COLO668 (cell line): Measurements from ENCODE around the gene MEPE.

Experiments used
- DNase-seq: peaks from one replicate; lab custom pipeline; 2025; ENCODE audit not compliant: unreplicated experiment; lab: John Stamatoyannopoulos, UW

The MEPE gene

GRCh38 chr4:87832669-87833068 is at the start of gene MEPE:
Gene MEPE, plus strand, starts transcription at chr4:87832969. Its CDS starts 1,746 bp downstream, at chr4:87834715.
- DNase-seq, result no peak

- DNase-seq, result no peak
These were observed 49.0 kb upstream of the MEPE start for GRCh38 chr4:87783781-87784180.

- DNase-seq, result no peak
These were observed 46.8 kb upstream of the MEPE start for GRCh38 chr4:87785731-87786509.

- no peak for DNase-seq
These were observed 33.3 kb upstream of the MEPE start, which contains the start of gene IBSP for GRCh38 chr4:87799301-87800113. Gene IBSP, plus strand, starts transcription at chr4:87799554. Its CDS starts 2,808 bp downstream, at chr4:87802362.

GRCh38 chr4:87802858-87803257 is 29.9 kb upstream of the MEPE start:
- no peak for DNase-seq

- DNase-seq, result no peak
These were observed 29.3 kb upstream of the MEPE start for GRCh38 chr4:87803421-87803820.

GRCh38 chr4:87804871-87805270 is 27.9 kb upstream of the MEPE start:
- no peak for DNase-seq

- DNase-seq, result no peak
These were observed 26.8 kb upstream of the MEPE start for GRCh38 chr4:87805971-87806370.

GRCh38 chr4:87806520-87806919 is 26.2 kb upstream of the MEPE start:
- DNase-seq, result no peak

GRCh38 chr4:87807402-87807801 is 25.4 kb upstream of the MEPE start:
- DNase-seq, result no peak

GRCh38 chr4:87811977-87812376 is 20.8 kb upstream of the MEPE start:
- no peak for DNase-seq

- no peak for DNase-seq
These were observed 13.4 kb upstream of the MEPE start for GRCh38 chr4:87819281-87819919.

- no peak for DNase-seq
These were observed 9.6 kb upstream of the MEPE start for GRCh38 chr4:87823200-87823599.

- DNase-seq, result no peak
These were observed 9.0 kb upstream of the MEPE start for GRCh38 chr4:87823724-87824123.

- no peak for DNase-seq
These were observed 8.4 kb upstream of the MEPE start for GRCh38 chr4:87824352-87824751.

GRCh38 chr4:87834401-87834800 is 1.6 kb downstream of the MEPE start:
- DNase-seq, result no peak

- DNase-seq, result no peak
These were observed 2.4 kb downstream of the MEPE start for GRCh38 chr4:87835197-87835596.

- no peak for DNase-seq
These were observed 3.0 kb downstream of the MEPE start for GRCh38 chr4:87835743-87836142.

GRCh38 chr4:87838205-87838604 is 5.4 kb downstream of the MEPE start:
- DNase-seq, result no peak

GRCh38 chr4:87838890-87839591 is 6.3 kb downstream of the MEPE start:
- no peak for DNase-seq

GRCh38 chr4:87839592-87839946 is 6.8 kb downstream of the MEPE start:
- DNase-seq, result no peak
